ENCODE measurements around the gene PLVAP.
"Not testable (repeated sequence)": the region's sequence is repeated elsewhere in the genome, so short reads cannot be mapped to it uniquely, and the experiment has no call there.

Gene PLVAP

DNA sequence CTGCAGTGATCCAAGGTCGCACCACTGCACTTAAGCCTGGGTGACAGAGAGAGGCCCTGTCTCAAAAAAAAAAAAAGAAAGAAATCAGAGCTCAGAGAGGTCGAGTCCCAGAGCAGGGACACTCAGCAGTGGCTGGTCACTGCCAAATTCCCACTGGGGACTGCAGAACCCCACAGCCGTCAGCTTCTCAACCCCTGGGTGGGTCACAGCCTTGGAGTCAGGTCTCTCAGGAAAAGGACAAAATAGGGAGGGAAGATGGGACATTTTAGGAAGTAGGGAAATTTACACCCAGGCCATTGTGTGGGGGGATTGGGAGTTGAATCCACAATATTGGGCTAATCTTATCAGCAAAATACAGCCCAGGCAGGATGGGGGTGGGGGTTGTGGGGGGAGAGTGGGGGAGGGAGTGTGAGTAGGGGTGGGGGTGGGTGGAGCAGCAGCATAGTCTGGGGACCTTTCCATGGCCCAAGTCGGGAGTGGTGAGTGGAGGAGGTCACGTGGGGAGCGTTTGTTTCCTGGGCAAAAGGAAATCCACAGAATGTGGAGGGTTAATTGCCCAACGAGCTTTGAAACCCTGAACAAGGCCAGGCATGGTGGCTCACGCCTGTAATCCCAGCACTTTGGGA, 21.9 kb upstream of the PLVAP start:
- no peak for DNase-seq

DNA sequence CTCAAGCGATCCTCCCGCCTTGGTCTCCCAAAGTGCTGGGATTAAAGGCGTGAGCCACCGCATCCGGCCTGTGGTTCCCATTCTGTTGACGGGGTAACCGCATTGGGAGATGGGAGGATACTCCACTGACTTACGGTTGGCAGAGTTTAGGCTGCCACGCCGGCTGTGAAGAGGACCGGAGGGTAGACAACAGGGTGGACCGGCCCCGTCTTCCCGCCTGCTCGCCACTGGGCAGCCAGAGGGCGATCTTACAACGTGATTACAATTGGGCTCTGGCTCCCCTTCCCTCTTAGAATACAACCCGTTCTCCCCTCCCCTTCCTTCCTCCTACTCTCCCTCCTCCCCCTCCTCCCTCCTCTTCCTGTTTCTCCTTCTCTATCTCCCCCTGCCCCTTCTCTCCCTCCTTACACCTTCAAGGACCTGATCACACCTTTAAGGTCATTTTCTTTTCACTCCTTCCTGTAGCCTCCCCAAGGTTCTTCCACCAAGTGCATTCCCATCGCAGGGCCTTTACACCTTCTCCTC, 17.8 kb upstream of the PLVAP start:
- no peak for DNase-seq

DNA sequence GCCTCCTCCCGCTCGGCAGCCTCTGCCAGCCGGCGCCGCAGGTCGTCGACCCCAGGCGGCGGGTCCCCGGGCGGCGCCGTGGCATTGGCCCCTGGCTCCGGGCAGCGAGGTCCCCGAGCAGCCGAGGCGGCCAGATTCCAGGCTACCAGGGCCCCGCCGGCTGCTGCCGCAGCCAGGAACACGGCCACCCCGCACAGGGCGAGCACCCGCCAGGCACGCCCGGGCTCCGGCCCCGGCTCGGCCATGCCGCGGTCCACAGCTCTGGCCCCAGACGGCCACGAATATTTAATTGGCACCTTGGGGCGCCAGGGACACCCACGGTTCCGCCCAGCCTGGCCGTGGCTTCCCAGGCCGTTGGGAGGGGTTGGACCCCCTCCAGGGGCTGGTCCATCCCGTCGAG, 16.8 kb upstream of the PLVAP start, which contains the start of gene CCDC194:
Gene CCDC194 (minus strand): TSS at position 283 of the 400 bp plus-strand sequence. CDS start 38 bp downstream, at position 245.
- no peak for DNase-seq

DNA sequence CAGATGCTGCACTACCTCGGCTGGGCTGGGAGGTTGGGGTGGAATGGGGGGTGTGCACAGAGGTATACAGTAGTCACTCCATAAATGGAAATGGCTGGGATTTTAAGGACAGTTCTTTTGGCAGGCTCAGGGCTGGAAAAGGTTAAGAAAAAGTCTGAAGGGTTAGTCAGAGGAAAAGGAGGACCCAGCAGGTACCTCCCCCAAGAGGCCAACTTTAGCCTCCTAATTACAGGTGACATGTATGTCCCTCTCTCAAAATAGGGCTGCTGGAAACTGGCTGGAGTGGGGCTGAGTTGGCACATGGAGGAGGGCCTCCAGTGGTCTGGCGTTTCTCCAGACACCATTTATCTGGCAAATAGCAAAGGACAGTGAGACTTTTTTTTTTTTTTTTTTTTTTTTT, 15.9 kb upstream of the PLVAP start:
- DNase-seq = no peak

DNA sequence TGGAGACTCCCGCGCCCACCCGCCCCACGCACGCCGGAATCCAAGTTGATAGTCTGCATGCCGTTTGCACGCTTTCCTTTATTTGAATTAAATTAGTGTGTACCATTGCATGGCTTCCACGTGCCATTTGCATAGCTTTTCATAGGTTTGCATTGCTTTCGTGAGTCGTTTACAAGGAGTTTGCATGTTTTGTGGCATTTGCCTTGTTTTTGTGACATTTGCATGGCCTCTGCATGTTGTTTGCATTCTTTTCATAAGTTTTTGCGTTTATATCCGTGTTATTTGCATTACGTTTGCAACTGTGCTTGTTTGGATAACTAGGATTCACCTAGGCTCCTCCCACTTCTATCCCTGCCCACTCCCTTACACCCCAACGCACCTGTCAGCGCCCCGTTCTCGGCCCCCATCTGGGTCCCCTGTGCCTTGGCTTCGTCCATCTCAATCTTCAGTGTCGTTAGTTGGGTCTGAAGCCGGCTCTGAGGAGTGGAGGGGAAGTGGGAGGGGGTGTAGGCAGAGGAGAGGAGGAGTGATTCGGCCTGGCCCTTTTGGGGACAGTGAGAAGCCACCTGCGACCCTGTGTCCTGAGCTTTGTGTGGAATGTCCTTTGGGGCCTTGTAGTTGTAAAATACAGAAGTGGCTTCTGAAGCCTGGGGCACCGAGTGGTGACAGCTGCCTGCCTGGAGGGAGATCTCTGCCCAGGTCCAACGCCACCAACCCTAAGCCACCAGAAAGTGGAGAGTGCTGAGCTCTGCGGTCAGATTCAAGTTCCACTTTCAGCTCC, 14.4 kb upstream of the PLVAP start:
- DNase-seq = no peak

DNA sequence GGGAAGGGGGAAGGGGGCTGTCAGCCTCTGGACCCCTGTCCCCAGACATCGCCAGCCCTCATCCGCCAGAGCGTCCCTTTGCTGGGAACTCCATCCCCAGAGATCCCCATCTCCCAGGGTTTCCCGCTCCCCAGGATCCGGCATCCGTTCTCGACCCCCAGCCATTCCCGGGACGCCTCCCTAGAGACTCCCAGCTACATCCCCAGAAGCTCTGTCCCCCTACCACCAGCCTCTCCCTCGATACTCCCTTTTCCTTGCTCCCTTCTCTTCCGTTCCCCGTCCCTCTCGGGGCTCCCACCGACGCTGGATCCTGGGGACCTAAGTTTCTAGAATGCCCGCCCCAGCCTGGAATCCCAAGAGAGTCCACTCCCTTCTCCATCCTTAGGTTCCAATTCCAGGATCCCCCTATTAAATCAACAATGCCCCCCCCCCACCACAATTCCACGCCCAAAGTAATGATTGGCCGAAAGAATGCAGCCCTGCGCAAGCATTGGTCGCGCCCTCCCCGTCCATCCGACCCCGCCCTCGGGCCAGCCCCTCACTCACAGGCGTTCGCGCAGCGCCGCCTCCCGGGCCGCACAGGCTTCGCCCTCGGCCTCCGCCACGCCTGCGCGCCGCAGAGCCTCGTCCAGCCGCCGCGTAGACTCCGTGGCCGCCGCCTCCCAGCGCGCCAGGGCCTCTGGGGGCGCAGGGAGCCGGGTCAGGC, 13.7 kb upstream of the PLVAP start:
- DNase-seq = no peak

DNA sequence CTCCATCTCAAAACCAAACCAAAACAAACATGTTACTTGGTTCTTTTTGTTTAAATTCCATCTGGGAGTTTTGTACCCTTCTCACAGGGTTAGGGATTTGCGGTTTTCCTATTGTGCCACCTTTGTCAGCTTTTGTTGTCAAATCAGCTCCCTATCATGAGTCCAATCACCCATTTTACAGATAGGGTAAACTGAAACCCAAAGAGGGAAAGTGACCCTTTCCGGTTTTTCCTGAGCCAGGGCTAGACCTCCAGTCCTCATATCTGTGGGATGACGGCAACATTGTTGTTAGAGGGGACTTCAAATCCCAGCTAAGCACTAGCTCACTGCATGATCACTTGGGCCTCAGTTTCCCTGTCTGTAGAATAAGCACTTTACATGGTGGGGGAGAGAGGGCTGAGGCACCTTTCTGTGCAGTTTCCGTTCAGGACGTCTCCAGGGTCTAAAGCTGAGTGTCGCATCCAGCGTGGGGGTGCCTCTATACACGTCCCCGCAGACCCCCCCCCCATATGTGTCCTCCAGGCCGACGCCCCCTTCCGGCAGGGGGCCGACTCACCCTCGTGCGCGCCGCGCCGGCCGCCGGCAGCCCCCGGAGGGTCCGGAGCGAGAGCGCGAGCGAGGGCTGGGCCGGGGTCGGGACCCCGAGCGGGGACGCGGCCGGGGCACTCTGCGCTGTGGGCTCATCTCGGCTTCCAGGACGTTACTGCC, 13.0 kb upstream of the PLVAP start:
- DNase-seq = no peak

DNA sequence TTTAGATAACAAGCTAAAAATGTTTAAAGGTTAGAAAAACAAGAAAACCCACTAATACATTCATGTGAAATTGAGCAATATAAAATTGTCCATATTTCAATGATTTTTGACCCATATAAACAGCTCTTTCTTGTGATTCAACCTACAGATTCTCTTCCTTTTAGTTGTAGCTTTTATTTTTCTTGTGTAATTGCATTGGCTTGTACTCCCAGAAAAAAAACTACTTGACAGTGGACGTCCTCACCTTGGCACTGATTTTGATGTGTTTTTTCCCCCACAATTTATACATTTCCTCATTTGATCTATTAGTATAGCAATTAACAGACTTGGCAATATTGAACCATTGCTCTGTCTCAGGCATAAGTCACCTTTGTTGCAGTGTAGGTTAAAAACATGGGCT, 12.1 kb upstream of the PLVAP start:
- no peak for DNase-seq

DNA sequence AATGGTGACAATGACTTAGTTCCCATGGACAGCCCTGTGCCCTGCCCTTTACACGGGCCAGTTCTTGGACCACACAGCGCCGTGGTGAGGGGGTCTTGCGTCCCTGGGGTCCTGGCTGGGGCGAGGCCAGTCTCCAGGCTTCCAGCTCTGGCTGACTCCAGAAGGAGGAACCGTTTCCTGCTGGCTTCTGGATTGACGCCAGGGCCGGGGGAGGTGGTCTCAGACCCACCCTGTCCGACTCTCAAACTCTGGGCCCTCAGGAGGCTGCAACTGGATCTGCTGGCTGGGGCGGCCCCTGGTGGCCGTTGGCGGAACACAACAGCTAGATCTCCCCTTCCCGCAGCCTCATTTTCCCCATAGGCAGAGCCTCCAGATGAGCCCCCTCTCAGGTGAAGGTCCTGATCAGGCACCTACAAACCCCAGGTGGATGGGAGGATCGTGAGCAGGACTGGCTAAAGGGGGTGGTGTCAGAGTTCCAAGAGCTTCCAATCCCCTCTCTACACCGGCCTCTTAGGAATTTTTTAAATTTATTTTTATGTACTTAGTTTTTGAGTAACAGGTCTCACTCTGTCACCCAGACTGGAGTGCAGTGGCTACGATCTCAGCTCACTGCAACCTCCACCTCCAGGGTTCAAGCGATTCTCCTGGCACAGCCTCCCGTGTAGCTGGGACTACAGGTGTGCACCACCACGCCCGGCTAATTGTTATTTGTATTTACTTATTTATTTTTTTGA, 8.9 kb upstream of the PLVAP start:
- no peak for DNase-seq

DNA sequence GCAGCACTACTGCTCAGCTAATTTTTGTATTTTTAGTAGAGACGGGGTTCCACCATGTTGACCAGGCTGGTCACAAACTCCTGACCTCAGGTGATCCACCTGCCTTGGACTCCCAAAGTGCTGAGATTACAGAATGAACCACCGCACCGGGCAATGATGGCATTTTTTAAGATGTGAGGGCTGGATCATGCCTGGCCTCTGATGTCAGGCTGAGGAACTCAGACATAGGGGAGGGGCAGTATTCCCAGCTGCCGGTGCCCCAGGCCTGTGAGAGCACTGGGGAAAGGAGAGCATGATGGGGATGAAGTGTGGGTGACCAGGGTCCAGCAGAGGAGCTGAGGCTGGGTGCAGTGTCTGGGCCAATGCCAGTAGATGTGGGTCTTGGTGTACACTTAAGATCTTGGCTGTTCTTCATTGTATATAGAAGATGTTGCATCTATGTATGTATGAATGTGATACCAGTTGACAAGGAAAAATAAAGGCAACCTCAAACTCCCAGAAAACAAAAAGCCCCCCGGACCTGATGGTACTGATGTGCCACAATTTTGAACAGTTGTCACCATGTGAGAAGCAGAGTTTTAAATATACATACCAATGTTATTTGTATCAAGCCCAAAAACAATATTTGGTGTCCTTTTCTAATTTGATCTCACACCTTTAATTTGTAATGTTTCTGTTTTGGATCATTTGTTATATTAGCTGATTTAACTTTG, 3.4 kb upstream of the PLVAP start:
- no peak for DNase-seq

DNA sequence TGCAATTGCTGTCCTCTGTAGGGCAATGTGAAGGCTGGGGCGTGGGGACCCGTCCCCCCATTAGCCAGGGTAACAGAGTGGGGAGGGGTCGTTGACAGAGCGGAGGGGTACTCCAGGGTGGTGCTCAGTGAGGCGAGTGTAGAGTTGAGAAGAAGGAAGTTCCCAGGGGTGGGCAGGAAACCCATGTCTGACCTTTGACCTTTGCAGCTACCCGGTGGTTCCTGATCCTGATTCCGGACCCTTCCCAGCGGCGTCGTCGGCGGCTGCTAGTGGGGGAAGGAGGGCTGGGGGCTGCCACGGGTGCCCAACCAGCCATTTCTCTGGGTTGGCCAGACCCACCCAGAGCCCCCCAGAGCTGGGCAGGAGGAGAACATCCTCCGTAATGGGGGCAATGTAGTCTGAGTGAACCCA, 2.1 kb upstream of the PLVAP start:
- no peak for DNase-seq

DNA sequence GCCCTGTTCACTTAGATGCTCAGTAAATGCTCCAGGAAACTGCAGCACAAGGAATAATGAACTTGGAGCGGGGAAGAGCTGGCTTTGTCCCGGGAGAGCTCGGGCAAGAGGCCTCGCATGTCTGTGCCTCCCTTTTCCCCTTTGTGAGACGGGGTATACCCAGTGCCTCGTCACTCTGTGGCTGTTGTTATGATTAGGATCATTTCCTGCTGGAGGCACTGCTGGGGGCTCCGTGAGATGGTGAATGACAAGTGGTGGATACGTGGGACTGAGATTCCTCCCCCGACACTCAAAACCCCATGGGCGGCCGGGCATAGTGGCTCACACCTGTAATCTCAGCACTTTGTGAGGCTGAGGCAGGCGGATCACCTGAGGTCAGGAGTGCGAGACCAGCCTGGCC, 1.1 kb upstream of the PLVAP start:
- no peak for DNase-seq

DNA sequence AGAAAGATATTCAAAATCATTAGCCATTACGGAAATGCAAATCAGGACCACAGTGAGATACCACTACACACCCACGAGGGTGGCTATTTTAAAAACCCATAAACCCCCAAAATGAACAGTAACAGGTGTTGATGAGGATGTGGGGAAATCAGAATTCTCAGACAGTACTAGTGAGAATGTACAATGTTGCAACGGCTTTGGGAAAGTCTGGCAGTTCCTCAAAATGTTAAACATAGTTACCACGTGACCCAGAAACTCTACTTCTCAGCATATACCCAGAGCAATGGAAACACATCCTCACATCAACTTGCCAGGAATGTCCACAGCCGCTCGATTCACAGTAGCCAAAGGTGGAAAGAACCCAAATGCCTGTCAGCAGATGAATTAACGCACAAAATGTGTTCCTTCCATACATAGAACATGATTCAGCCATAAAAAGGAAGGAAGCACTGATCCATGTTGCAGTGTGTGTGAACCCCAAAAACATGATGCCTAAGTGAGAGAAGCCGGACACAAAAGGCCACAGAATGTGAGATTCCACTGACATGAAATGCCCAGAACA, 7.0 kb downstream of the PLVAP start:
- DNase-seq = no peak

DNA sequence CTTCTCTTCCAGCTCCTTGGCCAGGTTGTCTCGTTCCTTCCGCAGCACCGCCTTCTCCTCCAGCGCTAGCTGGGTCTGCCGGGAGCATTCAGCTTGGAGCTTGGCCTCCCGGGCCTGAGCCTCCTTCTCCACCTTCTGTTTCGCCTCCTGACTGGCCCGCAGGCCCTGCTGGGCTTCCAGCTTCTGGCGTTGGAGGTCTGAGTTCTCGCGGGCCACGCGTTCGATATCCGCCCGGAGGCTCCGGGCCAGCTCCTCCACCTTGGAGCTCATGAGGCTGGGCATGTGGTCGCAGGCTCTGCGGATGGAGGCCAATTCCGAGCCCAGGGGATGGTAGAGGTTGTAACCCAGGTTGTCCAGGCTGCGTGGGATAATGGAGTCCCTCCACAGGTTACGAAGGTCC, 11.8 kb downstream of the PLVAP start:
- DNase-seq = no peak

DNA sequence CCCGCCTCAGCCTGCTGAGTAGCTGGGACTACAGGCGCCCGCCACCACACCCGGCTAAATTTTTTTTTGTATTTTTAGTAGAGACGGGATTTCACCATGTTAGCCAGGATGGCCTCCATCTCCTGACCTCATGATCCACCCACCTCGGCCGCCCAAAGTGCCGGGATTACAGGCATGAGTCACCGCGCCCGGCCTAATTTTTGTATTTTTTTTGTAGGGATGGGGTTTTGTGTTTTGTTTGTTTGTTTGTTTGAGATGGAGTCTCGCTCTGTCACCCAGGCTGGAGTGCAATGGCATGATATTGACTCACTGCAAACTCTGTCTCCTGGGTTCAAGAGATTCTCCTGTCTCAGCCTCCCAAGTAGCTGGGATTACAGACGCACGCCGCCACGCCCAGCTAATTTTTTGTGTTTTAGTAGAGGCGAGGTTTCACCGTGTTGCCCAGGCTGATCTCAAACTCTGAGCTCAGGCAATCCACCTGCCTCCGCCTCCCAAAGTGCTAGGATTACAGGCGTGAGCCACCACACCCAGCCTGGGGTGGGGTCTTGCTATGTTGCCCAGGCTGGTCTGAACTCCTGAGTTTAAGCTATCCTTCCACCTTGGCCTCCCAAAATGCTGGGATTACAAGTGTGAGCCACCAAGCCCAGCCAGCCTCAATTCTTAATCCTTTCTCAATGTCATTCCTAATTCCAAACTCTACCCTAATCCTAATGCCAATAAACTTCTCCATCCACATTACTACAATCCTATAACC, 13.1 kb downstream of the PLVAP start:
- not testable (repeated sequence) for DNase-seq

DNA sequence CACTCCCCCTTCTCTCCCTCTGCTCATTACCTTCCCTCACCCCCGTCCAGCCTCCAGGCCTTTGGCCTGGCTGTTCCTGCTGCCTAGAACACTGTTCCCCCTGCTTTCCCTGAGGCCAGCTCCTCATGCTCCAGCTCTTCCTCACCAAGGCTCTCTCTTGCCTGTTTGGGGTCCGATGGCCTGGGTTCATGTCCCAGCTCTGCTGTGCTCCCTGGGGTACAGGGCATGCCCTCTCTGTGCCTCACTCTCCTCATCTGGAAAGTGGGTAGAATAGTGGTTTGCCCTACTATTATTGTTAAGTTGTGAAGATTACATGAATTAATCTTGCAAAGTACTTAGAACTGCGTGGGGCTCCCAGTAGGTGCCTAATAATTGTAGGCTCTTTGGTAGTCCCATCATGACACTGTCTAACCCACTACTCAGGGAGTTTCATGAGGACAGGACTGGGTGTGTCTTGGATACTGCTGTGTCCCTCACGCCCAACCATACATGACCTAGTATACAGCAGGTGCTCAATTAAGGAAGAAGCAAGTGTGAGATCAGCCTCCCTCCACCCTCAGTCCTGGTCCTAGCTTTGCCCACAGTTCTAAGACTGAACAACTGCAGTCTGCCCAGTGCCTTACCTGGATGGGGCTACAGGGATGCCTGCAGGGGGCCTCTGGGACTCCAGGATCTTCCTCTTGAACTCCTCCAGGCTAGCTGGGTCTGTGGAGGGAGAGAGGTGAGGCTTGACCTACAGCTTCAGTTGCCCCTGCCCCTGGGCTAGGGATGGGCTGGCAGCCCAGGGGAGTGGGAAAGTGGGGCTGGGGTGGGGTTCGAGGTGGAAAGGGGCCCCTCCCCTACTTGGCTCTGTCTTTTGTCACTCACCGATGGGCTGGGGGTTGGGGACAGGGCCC, 17.0 kb downstream of the PLVAP start:
- no peak for DNase-seq

DNA sequence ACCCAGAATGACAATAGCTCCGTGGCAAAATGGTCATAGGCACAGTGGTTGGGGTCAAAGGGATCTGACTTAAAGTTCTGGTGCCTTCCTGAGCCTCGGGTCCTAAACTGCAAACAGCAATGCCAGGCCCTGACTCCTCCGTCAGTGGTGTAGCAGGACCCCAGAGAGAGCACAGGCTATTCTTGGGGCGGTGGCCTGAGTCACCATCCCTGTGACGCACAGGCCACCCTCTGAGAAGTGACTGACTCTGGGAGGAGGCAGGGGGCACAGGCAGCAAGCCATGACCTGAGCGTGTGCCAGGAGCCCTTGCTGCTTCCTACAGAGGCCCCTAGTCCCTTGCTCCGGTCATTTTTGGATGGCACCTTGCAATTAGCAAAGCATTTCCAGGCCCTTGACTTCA, 18.7 kb downstream of the PLVAP start:
- DNase-seq = no peak

DNA sequence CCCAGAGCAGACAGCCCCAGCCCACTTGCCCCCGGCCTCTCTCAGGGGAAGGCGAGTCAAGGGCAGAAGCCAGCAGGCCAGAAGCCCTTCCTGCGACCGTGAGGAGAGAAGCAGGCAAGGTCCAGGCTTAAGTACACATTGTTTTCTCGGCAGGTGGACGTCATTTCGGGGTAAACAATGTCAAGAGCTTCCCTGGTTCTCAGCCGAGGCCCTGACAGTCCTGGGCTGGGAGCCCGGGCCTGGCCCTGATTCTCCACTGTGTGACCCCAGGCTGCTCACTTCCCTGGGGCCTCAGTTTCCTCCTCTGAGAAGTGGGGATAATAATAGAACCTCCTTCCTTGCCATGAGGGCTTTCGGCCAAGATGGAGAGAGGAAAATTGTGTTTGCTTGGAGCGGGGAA, 19.4 kb downstream of the PLVAP start:
- no peak for DNase-seq

DNA sequence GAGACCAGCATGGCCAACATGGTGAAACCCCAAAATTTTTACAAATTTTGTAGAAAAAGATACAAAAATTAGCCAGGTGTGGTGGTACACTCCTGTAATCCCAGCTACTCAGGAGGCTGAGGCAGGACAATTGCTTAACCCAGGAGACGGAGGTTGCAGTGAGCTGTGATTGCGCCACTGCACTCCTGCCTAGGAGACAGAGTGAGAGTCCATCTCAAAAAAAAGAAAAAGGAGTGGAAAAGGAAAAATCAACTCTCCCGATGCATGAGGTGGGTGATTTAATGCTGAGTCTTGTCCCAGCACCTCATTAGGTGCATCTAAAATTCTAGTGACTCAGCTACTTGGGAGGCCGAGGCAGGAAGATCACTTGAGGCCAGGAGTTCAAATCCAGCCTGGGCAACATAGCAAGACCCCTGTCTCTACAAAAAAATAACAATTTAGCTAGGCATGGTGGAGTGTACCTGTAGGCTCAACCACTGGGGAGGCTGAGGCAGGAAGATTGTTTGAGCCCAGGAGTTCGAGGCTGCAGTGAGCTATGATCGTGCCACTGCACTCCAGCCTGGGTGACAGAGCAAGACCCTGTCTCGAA, 20.0 kb downstream of the PLVAP start:
- no peak for DNase-seq

All from NCI-H1436 treated with DMSO at 0.1 percent for 48 hours (cell line).